ENCODE results near the gene C6orf52. TPM values are rescaled to one million over a fixed set of nuclear protein-coding genes. Genes with fewer than 3 reads are reported as not detected.

Gene C6orf52
- 0.38 TPM in 1 of 2 replicates, not detected in the other for total RNA-seq (ENCODE audit: low replicate concordance)

GRCh38 chr6:10694302-10695085, at the start of gene C6orf52, which contains the start of gene PAK1IP1:
C6orf52 (minus strand) TSS chr6:10694616; CDS start chr6:10687550, 7,066 bp downstream.
PAK1IP1 (plus strand) TSS chr6:10694972; CDS start chr6:10694986, 14 bp downstream.

GRCh38 chr6:10722820-10723566, 28.6 kb upstream of the C6orf52 start, which contains the start of gene TMEM14C:
TMEM14C (plus strand) TSS chr6:10723070; CDS start chr6:10724614, 1,544 bp downstream.

Other genes with a start within 250 kb of the C6orf52 start
- 0.38 TPM in 1 of 2 replicates, not detected in the other for gene GCNT2, start 173.3 kb downstream of the C6orf52 start, total RNA-seq (ENCODE audit: low replicate concordance)
- gene PAK1IP1, start 356 bp upstream of the C6orf52 start, total RNA-seq (ENCODE audit: low replicate concordance) = 7.6 and 13.2 TPM in 2 replicates
- gene TMEM14C, start 28.5 kb upstream of the C6orf52 start, total RNA-seq (ENCODE audit: low replicate concordance) = 81.3 and 114 TPM in 2 replicates
- 43.2 and 66.3 TPM in 2 replicates for gene TMEM14B, start 53.2 kb upstream of the C6orf52 start, total RNA-seq (ENCODE audit: low replicate concordance)
- gene MAK, start 143.9 kb upstream of the C6orf52 start, total RNA-seq (ENCODE audit: low replicate concordance) = not detected in 2 replicates
- not detected in 2 replicates for gene GCM2, start 187.4 kb upstream of the C6orf52 start, total RNA-seq (ENCODE audit: low replicate concordance)
- gene SYCP2L, start 192.4 kb upstream of the C6orf52 start, total RNA-seq (ENCODE audit: low replicate concordance) = 0.08 TPM in 1 of 2 replicates, not detected in the other